DMS153 treated with DMSO at 0.1 percent for 48 hours (cell line): ENCODE results near the gene GPATCH1.
"Not testable (repeated sequence)": the region's sequence is repeated elsewhere in the genome, so short reads cannot be mapped to it uniquely, and the experiment has no call there.

ENCODE experiments used
- DNase-seq: peaks from one replicate; lab custom pipeline; 2025; ENCODE audit not compliant: unreplicated experiment; lab: John Stamatoyannopoulos, UW

The GPATCH1 gene

DNA sequence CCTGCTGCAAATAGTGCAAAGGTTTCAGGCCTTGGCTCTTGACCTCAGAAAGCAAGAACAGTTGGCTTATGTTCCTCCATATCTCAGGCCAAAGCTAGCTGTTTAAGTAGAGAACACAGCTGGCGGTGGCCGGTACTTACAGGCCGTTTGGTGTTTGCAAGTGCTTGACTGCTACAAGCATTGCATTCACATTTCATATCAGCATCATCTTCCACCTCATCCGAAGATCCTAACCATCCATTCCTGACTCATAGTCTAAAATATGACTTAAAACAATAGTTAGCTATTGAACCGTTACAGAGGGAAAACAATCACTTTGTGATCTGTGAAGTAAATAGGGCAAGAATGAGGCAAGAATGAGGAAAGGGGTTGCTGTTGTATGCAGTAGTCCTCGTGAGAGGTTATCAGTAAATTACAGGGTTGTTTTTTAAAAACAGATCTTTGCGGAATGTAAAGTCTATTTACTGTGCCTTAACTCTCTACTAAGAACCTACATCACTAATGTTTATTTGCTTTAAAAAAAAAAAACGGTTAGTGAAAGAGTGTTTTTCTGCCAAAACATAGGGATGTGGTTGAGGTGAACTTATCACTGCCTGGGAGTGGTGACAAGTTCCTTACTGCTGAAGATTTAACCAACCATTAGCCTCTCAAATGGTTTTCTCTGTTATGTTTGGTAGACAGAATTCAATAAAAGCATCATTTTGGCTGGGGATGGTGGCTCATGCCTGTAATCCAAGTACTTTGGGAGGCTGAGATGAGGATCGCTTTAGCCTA, 29.3 kb downstream of the GPATCH1 start:
- no peak for DNase-seq

DNA sequence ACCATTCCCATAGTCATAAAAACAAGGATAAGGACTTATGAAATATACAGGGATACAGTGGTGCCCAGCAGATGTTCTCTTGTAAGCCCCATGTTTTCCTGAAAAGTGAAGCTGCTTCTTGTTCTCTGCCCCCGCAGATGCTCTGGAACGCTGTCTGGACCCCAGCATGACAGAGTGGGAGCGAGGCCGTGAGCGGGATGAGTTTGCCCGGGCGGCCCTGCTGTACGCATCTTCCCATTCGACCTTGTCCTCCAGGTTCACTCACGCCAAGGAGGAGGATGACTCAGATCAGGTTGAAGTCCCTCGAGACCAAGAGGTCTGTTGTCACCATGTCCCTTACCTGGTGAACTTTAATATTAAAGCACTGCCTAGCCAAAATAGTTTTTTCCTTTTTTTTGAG, 30.6 kb downstream of the GPATCH1 start:
- no peak for DNase-seq

DNA sequence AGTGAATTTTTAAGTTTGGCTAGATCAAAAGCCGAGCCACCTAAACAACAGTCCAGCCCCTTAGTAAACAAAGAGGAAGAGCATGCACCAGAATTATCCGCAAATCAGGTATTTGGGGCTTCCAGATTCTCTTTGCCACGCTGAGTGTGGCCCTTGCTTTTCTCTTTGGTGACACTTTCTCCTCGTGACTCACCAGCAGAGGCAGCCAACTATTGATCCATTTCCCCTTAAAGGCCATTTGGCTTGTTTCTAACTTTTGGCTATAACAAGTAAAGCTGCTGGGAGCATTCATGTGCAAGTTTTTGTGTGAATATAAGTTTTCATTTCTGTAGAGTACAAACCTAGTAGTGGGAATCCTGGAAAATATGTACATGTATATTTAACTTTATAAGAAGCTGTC, 33.3 kb downstream of the GPATCH1 start:
- no peak for DNase-seq

DNA sequence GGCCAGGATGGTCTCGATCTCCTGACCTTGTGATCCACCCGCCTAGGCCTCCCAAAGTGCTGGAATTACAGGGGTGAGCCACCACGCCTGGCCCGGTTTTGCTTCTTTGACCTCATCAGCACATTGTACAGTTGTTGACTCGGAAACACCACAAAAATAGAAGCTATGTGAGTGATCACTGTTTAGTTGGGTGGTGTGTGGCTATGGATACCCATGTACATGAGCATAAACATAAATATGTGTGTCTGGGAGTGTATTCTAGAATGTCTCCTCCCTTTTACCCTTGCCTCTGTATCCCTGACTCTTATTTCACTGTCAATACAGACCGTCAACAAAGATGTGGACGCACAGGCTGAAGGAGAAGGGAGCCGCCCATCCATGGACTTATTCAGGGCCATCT, 36.5 kb downstream of the GPATCH1 start:
- no peak for DNase-seq

DNA sequence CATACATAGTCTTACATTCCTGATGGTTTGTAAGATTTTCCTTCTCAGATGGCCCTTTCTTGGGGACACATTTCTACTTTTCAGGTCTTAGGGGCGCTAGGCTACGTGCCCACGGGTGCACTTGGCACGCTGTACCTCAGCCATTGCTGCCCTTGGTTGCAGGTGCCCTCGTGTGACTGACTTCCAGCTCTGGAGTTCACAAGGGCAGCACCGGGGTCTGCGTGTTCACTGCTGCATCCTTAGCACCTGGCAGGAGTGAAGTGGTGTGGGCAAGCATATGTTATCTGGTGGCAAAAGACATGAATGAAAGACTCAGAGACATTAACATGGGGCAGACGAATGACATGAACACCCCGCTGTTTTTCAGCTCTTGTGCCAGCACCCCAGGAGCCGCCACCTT, 37.7 kb downstream of the GPATCH1 start:
- no peak for DNase-seq

DNA sequence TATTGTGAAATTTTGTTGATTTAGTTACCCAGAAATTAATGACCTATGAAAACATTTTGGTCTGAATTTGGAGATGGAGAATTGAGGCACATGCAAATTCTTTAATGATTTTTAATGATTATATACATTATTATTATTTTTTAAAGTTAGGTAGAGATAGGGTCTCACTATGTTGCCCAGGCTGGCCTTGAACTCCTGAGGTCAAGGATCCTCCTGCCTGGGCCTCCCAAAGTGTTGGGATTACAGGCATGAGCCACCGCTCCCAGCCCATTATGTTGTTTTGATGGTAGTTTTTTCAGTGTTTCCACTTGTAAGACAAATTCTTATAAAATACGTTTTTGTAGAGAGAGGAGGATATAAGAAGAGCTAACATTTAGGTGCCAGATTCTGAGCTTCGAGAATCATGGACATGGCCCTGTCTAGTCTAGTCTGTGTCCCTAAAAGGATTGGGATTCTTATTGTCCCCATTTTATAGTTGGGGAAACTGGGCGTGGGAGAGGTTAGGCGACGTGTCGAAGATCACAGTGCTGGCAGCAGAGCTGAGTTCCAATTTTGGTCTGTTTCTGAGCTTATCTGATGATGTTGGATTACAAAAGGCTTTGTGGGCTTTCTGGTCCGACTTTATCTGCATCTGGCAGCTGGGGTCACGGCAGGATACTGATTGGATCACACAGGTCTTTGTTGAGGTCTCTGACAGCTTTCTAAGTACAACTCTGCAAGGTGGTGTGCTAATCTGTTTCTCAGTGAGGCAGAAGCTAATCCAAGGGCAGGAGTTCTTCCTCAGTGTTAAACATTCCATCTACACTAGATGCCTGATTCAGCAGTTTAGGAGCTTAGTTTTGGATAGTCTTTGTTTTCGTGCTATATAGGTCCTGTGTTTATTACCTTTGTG, 43.5 kb downstream of the GPATCH1 start:
- no peak for DNase-seq

DNA sequence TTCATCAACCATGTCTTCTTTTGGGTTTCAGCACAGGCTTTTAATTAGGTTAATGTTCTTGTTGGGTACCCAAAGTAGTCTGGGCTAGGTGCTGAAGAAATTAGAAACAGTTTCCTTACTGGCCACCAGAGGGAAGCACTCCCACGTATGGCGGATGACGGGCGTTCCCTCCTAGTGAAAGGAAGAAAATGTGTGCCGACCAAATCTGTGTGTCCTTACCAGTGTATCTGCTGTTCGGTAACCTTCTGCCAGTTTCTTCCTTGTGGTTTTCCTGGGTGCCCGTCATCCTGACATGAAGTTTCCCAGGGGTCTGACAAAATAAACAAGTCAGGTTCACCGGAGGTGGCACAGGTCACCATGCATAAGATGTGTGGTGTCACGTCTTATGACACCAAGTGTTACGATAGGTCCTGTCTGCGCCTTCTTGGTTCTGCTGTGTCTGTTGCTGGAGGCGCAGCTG, 45.0 kb downstream of the GPATCH1 start:
- peak; percentile 26 for DNase-seq

DNA sequence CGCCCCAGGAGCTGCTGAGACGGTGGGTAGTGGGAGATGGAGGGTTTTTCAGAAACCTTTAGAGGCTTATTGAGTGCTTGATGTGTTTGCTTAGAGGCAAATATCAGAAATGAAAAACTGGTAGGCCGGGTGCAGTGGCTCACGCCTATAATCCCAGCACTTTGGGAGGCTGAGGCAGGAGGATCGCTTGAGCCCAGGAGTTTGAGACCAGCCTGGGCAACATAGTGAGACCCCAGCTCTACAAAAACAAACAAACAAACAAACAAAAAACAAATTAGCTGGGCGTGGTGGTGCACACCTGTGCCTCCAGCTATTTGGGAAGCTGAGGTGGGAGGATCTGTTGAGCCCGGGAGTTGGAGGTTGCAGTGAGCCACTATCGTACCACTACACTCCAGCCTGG, 45.7 kb downstream of the GPATCH1 start:
- DNase-seq = not testable (repeated sequence)

DNA sequence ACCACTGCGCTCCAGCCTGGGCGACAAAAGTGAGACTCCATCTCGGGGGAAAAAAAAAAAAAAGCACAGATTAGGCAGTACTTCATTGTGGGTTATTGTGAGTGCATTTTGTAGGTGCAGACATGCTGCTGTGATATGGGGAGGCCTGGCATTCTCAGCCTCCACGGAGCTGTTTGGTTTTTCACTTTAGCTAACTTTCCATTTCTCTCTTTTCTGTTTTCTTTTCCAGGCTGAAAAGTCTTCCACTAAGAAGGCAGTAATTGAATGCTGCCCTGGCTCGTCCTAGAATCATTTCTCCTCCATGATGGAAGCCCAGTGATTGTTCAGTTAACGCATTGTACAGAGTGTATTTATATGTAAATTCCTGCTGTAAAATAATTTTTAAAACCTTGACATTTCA, 48.9 kb downstream of the GPATCH1 start:
- DNase-seq = no peak

DNA sequence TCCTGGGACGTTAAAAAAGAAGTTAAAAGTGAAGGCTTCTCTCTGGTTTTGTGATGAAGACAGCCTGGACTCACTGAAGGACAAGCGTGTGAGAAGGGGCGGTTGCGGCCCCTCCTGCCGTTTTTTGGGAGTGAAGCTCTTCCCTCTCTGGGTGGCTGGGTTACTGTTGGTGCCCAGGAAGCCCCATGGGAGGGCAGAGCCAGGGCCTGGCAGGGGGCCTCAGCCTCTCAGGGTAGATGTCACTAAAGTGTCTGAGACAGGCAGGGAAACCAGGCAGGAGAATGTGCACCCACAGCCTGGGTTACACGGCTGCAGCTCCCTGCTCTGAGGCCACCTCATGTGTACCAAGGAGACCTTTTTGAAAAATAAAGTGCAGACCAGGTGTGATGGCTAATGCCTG, 49.5 kb downstream of the GPATCH1 start:
- no peak for DNase-seq

DNA sequence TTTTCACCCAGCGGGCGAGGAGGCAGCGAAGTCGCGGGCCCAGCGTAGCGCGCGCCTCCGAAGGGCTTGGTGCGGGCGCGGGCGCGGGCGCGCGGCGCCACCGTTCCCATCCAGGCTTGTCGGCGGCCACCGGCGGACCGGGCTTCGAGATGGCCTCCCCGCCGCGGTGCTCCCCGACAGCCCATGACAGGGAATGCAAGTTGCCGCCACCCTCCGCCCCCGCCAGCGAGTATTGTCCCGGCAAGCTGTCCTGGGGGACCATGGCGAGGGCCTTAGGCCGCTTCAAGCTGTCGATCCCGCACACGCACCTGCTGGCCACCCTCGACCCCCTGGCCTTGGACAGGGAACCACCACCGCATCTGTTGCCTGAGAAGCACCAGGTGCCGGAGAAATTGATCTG, 51.0 kb downstream of the GPATCH1 start, which contains the start of gene WDR88:
TSS of gene WDR88 (plus strand) at position 94 of the 400 bp plus-strand sequence. CDS start at position 150, 56 bp downstream.
- no peak for DNase-seq

DNA sequence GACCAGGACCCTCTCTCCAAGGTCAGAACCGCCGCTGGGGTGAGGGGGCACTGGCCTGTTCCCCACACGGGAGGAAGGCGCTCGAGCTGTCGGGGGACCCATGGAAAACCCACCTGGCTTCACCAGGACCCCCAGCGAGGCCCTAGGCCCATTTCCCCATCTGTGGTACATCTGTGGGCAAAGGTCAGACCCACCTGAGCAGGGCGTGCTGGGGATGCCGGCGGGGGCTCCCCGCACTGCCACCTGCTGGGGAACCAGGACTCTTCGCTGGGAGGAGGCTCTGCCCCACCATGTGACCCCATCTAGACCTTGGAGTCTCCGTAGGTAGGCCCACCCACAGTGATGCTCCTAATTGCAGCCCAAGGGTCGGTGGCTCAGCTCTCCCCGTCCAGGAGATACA, 51.4 kb downstream of the GPATCH1 start:
- DNase-seq = no peak

DNA sequence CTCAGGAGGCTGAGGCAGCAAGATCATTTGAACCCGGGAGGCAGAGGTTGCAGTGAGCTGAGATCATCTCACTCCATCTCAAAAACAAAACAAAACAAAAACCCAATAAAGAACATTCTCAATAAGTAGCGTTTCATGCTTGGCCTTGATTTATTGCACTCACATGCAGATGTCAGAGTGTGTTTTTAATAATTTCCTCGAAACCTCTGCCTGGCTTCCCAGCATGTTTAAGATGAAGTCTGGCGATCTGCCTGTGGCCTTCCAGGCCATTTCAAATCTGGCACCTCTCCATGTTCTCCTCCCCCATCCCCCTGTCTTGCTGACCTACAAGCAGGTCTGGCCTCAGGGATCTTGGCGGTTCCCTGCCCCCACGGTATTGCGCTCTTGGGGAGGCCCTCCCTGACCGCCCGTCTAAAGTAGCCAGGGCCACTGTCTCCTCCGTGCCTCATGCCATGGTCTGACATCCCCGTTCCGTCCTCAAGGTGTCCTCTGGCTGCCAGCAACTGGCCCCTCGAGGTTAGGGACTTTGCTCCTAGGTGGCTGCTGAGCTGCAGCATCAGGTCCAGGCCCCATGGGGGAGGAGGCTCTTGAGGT, 52.6 kb downstream of the GPATCH1 start:
- no peak for DNase-seq

DNA sequence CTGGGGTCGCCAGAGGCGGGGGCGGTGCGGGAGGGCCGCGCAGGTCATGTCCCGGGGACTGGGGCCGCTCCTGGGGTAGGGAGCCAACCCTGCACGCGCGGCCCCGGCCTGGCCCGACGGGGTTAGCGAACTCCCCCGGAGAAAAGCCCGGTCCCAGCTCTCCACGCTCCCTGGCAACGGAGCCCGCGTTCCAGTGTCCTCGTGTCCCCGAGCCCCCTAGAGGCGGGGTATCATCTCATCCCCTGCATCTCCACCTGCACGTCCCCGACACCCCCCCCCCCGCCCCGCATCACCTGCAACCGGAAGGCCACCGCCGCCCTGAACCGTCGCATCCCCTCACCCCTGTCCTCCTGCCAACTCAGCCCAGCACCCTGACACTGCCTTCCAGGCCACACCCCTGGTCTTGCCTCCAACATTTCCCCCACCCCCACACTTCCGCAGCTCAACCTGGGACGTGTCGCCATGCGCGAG, 53.6 kb downstream of the GPATCH1 start:
- peak; percentile 2 for DNase-seq

DNA sequence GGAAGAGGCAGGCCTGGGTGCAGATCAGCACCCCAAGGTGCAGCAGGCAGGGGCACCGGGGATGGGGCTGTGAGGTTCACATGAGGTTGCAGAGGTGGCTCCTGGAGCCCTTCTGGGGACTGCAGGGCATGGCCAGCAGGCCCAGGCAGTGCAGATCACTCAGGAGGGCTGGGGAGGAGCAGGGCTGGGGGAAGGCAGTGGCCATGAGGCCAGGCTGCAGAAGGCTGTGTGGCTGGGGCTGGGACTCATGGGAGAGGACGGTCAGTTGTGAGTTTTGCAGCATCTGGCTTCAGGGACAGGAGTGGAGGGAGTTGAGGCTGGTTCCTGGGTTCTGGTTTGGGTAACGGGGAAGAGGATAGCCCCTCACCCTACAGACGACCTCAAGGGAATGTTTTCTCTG, 58.2 kb downstream of the GPATCH1 start:
- DNase-seq = no peak

DNA sequence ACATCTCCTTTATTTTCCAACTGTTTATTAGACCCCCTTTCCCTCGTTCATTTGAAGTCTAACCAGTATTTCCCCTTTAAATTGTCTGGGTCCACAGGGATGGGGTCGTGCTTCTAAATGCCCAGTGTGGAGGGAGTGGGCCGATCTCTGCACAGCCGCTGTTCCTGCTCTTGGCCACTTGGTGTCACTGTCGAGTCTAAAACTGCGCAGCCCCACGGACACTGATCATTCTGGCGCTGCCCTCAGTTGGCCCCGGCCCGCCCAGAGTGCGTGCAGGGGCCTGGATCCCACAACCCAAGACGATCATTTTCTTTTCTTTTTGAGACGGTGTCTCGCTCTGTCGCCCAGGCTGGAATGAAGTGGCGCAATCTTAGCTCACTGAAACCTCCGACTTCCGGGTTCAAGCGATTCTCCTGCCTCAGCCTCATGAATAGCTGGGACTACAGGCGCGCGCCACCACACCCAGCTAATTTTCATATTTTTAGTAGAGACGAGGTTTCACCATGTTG, 63.0 kb downstream of the GPATCH1 start:
- peak; percentile 63 for DNase-seq

DNA sequence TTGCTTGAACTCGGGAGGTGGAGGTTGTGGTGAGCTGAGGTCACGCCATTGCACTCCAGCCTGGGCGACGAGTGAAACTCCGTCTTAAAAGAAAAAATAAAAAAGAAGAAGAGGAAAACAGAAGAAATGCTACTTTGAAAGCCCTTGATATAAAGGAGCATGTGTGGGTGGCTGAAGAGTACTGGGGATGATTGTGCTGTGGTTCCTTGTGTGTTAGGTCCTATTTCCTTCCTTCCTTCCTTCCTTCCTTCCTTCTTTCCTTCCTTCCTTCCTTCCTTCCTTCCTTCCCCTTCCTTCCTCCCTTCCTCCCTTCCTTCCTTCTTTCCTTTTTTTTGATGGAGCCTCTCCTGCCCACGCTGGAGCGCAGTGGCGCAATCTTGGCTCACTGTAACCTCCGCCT, 65.2 kb downstream of the GPATCH1 start:
- no peak for DNase-seq

DNA sequence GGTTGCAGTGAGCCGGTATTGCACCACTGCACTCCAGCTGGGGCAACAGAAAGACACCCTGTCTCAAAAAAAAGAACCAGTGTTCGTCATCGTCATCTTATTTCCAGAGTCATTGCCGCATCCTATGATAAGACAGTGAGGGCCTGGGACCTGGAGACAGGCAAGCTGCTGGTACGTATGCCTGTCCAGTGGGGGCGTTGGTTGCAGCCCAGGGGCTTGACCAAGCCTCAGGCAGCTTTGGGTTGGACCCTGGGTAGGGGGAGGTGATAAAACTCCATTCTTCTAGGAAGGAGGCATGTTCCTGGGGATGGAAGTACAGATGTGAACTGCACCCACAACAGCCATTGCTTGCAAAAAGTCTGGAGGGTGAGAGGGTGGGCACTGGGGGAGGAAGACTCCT, 66.6 kb downstream of the GPATCH1 start:
- DNase-seq = no peak

DNA sequence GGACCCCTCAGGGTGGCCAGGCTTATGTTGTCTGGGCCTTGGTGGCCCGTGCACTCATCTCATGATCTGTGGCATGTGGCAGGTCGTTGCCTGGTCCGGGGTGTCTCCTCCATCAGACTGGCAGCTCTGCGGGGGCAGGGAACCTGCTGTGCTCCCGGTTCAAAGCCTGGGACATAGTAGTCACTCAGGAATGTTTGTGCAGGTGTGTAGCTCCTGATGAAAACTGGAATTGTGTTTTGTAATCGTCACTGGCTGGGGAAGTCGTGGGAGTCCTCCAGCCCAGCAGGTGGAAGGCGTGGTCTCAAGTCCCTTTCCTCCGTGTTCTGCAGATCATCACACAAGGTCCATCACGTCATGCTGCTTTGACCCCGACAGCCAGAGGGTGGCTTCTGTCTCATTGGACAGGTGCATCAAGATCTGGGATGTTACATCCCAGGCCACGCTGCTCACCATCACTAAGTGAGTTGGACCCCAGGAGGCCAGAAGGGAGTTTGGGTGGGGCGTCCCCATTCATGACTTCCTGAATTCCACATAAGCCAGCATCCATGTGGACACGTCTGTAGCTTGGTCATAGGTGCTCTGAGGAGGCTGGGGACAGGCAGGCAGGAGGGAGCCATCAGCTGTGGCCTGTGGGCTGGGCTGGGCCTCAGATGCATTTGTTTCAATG, 70.0 kb downstream of the GPATCH1 start:
- DNase-seq = no peak

DNA sequence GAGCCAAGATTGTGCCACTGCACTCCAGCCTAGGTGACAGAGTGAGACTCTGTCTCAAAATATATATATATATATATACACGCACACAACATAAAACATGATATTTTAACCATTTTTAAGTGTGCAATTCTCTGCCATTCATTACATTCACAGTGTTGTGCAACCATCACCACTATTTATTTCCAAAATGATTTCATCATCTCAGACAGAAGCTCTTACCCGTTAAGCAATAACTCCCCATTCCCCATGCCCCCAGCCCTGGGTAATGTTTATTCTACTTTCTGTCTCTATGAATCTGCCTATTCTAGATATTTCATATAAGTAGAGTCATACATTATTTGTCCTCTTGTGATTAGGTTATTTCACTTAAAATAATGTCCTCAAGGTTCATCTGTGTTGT, 71.2 kb downstream of the GPATCH1 start:
- DNase-seq = no peak

DNA sequence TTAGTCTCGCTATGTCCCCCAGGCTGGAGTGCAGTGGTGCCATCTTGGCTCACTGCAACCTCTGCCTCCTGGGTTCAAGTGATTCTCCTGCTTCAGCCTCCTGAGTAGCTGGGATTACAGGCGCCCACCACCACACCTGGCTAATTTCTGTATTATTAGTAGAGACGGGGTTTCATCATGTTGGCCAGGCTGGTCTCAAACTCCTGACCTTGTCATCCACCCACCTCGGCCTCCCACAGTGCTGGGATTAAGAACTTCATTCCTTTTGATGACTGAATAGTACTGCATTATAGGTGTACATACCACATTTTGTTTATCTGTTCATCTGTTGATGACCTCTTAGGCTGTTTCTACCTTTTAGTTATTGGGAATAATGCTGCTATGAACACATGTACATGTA, 71.6 kb downstream of the GPATCH1 start:
- DNase-seq = not testable (repeated sequence)
